ENCODE results near the gene AASDH. TPM values are rescaled to one million over a fixed set of nuclear protein-coding genes. Genes with fewer than 3 reads are reported as not detected.
A peak's percentile ranks its signal among the peaks of the same experiment; 100 is the strongest.

Gene AASDH
- total and polyA plus RNA-seq, 2 of the 13 experiments (the other 11 are each of a cell fraction or from before 2014, with no cell fraction given) = 12.6 to 14.1 TPM

DNA sequence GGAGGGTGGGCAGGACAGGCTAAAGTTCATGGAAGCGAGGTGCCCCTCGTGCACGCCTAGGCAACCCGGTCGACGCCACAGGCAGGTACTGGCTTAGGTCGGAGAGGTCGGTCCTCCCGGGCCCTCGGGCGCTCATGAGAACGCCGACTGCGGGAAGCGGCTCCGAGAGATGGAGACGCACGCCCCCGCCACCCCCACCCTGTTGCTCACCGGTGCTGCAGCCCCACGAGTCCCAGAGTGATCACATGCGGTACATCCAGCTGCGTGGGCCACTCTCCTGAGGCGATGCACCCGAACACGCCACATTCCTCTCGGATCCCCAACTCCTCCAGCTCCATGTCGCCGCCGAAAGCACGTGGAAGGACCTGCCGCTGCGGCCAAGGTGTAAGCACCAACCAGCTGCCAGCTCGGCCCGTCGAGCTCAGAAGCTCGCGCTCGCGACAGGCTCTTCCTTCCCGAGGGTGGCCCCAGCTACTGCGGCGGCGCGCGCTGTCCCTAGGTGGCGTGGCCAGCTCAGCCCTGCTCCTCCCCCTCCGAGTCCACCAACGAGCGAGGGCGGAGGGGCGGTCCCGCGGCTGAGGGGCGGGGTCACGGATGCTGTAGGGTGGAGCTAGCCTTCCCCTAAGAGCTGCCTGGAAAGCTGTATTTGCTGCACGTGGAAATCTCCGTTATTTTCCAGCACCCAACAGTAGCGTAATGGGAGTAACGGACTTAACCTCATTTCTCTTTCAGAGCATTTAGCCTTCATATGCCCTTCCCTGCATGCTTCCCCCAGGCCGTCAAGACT lies 48.0 kb upstream of the AASDH start, which contains the start of gene PPAT (continued):
- TF ChIP-seq, protein P1, sequence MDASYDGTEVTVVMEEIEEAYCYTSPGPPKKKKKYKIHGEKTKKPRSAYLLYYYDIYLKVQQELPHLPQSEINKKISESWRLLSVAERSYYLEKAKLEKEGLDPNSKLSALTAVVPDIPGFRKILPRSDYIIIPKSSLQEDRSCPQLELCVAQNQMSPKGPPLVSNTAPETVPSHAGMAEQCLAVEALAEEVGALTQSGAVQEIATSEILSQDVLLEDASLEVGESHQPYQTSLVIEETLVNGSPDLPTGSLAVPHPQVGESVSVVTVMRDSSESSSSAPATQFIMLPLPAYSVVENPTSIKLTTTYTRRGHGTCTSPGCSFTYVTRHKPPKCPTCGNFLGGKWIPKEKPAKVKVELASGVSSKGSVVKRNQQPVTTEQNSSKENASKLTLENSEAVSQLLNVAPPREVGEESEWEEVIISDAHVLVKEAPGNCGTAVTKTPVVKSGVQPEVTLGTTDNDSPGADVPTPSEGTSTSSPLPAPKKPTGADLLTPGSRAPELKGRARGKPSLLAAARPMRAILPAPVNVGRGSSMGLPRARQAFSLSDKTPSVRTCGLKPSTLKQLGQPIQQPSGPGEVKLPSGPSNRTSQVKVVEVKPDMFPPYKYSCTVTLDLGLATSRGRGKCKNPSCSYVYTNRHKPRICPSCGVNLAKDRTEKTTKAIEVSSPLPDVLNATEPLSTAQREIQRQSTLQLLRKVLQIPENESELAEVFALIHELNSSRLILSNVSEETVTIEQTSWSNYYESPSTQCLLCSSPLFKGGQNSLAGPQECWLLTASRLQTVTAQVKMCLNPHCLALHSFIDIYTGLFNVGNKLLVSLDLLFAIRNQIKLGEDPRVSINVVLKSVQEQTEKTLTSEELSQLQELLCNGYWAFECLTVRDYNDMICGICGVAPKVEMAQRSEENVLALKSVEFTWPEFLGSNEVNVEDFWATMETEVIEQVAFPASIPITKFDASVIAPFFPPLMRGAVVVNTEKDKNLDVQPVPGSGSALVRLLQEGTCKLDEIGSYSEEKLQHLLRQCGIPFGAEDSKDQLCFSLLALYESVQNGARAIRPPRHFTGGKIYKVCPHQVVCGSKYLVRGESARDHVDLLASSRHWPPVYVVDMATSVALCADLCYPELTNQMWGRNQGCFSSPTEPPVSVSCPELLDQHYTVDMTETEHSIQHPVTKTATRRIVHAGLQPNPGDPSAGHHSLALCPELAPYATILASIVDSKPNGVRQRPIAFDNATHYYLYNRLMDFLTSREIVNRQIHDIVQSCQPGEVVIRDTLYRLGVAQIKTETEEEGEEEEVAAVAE (CRISPR knock-in tag; IDR thresholded peaks at IDR 0.05; ENCODE audit: borderline replicate concordance) = no peak
- TF ChIP-seq NFYB (CRISPR knock-in tag; IDR thresholded peaks at IDR 0.05) = peak; percentile 61
- peak; percentile 54; the same call in 1 of the 2 replicates for TF ChIP-seq ERF (CRISPR knock-in tag; IDR thresholded peaks at IDR 0.05)
- no peak for TF ChIP-seq GLMP (CRISPR knock-in tag; IDR thresholded peaks at IDR 0.05; ENCODE audit: borderline replicate concordance)
- TF ChIP-seq PHF5A (CRISPR knock-in tag; IDR thresholded peaks at IDR 0.05; ENCODE audit: low read depth, unreplicated experiment) = no peak
- no peak for TF ChIP-seq NBN (conservative IDR thresholded peaks at IDR 0.05)
- TF ChIP-seq GTF2F1 (IDR thresholded peaks at IDR 0.05; ENCODE audit: low read length) = no peak
- TF ChIP-seq TBX3 (IDR thresholded peaks at IDR 0.05; ENCODE audit: borderline replicate concordance) = no peak
- TF ChIP-seq ZNF333 (CRISPR knock-in tag; IDR thresholded peaks at IDR 0.05; ENCODE audit: borderline replicate concordance) = peak; percentile 69; the same call in 1 of the 2 replicates
- TF ChIP-seq ZNF160 (CRISPR knock-in tag; IDR thresholded peaks at IDR 0.05) = peak; percentile 77
- no peak for TF ChIP-seq ZNF543 (CRISPR knock-in tag; IDR thresholded peaks at IDR 0.05)
- TF ChIP-seq, protein P2, sequence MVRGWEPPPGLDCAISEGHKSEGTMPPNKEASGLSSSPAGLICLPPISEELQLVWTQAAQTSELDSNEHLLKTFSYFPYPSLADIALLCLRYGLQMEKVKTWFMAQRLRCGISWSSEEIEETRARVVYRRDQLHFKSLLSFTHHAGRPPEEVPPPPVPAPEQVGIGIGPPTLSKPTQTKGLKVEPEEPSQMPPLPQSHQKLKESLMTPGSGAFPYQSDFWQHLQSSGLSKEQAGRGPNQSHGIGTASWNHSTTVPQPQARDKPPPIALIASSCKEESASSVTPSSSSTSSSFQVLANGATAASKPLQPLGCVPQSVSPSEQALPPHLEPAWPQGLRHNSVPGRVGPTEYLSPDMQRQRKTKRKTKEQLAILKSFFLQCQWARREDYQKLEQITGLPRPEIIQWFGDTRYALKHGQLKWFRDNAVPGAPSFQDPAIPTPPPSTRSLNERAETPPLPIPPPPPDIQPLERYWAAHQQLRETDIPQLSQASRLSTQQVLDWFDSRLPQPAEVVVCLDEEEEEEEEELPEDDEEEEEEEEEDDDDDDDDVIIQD (CRISPR knock-in tag; IDR thresholded peaks at IDR 0.05; ENCODE audit: low read depth) = 0 out of 2 replicates have a peak, but pooled peaks have one; percentile 11
- TF ChIP-seq THYN1 (CRISPR knock-in tag; IDR thresholded peaks at IDR 0.05; ENCODE audit: borderline replicate concordance, low read depth) = no peak
- peak; percentile 83; the same call in 1 of the 2 replicates for TF ChIP-seq ZSCAN20 (CRISPR knock-in tag; IDR thresholded peaks at IDR 0.05; ENCODE audit: borderline replicate concordance)
- TF ChIP-seq, protein P3, sequence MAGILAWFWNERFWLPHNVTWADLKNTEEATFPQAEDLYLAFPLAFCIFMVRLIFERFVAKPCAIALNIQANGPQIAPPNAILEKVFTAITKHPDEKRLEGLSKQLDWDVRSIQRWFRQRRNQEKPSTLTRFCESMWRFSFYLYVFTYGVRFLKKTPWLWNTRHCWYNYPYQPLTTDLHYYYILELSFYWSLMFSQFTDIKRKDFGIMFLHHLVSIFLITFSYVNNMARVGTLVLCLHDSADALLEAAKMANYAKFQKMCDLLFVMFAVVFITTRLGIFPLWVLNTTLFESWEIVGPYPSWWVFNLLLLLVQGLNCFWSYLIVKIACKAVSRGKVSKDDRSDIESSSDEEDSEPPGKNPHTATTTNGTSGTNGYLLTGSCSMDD (CRISPR knock-in tag; IDR thresholded peaks at IDR 0.05) = no peak
- TF ChIP-seq ZSCAN5A (CRISPR knock-in tag; IDR thresholded peaks at IDR 0.05; ENCODE audit: borderline replicate concordance) = no peak; the same call in 1 of the 2 replicates
- 0 out of 2 replicates have a peak, but pooled peaks have one; percentile 35 for TF ChIP-seq IRF9 (CRISPR knock-in tag; IDR thresholded peaks at IDR 0.05; ENCODE audit: borderline replicate concordance)
- TF ChIP-seq STAG1 (CRISPR knock-in tag; IDR thresholded peaks at IDR 0.05) = no peak

Data from HepG2 (cell line).